Measurements from ENCODE around the gene TRPM2.

GRCh38 chr21:44443291-44443890 is 90.0 kb downstream of the TRPM2 start:
- TF ChIP-seq CTCF (IDR thresholded peaks at IDR 0.05) (no peak), ZFX (IDR thresholded peaks at IDR 0.05; ENCODE audit: borderline replicate concordance) (no peak)
